Glutamatergic neuron (in vitro differentiated cells): ENCODE measurements around the gene STAMBPL1. TPM values are rescaled to one million over a fixed set of nuclear protein-coding genes. Genes with fewer than 3 reads are reported as not detected.

ENCODE experiments used
- DNase-seq: peaks from one replicate; pipeline ENCODE4 v3.0.0; 2022
- H3K27ac Mint-ChIP-seq: one replicate; pipeline ENCODE4 v1.8.0; 2020; ENCODE audit warnings: mild to moderate bottlenecking, mixed read lengths, inconsistent platforms; ENCODE audit not compliant: unreplicated experiment
- H3K27me3 Mint-ChIP-seq: one replicate; pipeline ENCODE4 v1.8.0; 2020; ENCODE audit warnings: mild to moderate bottlenecking, moderate library complexity, mixed read lengths, inconsistent platforms; ENCODE audit not compliant: unreplicated experiment
- H3K36me3 Mint-ChIP-seq: one replicate; pipeline ENCODE4 v1.8.0; 2020; ENCODE audit warnings: mild to moderate bottlenecking, mixed read lengths, inconsistent platforms; ENCODE audit not compliant: unreplicated experiment
- H3K4me1 Mint-ChIP-seq: one replicate; pipeline ENCODE4 v1.8.0; 2020; ENCODE audit warnings: mild to moderate bottlenecking, low read depth, mixed read lengths, inconsistent platforms; ENCODE audit not compliant: unreplicated experiment
- H3K4me3 Mint-ChIP-seq: one replicate; pipeline ENCODE4 v1.8.0; 2020; ENCODE audit warnings: mild to moderate bottlenecking, mixed read lengths, inconsistent platforms; ENCODE audit not compliant: unreplicated experiment
- H3K9me3 Mint-ChIP-seq: one replicate; pipeline ENCODE4 v1.8.0; 2020; ENCODE audit warnings: mild to moderate bottlenecking, moderate library complexity, mixed read lengths, inconsistent platforms; ENCODE audit not compliant: unreplicated experiment
- total RNA-seq: library from RNA; stranded (reverse); fragmentation: NEBNext Ultra II Directional; extraction: Animal tissue kit (Norgen Biotek cat#: 25700); gene quantifications from one replicate; pipeline ENCODE4 v1.2.1, GENCODE V29; 2021; ENCODE audit not compliant: unreplicated experiment
- TF ChIP-seq, protein P1 (sequence below): fragments of 200-600 bp; sonication (generic); IDR thresholded peaks from one replicate; pipeline ENCODE4 v1.5.0; 2021; ENCODE audit not compliant: partially characterized antibody, unreplicated experiment

The STAMBPL1 gene
- total RNA-seq, 1 donor from 2014 or later: 4.4 TPM

DNA sequence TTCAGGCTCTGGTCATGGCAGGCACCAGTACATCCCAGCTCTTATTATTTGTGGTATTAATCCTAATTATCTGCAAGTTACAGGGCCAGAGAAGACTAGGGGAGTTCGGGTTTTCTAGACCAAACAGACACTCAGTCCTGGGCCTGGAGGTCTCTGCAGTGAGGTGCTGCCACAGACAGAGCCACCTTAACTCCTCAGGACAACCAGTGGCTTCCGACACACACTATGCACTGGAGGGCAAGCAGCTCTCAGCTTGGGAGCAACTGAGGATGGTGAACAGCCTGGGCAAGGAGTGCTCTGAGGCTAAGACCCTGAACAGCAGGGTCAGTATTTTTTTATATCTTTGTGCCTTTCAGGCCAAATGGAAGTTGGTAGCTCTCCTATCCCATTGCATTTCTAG lies 53.5 kb downstream of the STAMBPL1 start:
- DNase-seq: no peak
- no peaks in the 10 kb centered on the region for H3K27me3 Mint-ChIP-seq
- no peak overlapping the region for H3K27ac Mint-ChIP-seq
- peaks cover 6% of the 10 kb centered on the region for H3K4me1 Mint-ChIP-seq
- no peak overlapping the region for H3K4me3 Mint-ChIP-seq
- TF ChIP-seq, protein P1, sequence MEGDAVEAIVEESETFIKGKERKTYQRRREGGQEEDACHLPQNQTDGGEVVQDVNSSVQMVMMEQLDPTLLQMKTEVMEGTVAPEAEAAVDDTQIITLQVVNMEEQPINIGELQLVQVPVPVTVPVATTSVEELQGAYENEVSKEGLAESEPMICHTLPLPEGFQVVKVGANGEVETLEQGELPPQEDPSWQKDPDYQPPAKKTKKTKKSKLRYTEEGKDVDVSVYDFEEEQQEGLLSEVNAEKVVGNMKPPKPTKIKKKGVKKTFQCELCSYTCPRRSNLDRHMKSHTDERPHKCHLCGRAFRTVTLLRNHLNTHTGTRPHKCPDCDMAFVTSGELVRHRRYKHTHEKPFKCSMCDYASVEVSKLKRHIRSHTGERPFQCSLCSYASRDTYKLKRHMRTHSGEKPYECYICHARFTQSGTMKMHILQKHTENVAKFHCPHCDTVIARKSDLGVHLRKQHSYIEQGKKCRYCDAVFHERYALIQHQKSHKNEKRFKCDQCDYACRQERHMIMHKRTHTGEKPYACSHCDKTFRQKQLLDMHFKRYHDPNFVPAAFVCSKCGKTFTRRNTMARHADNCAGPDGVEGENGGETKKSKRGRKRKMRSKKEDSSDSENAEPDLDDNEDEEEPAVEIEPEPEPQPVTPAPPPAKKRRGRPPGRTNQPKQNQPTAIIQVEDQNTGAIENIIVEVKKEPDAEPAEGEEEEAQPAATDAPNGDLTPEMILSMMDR: no peak
- H3K9me3 Mint-ChIP-seq: no peaks in the 10 kb centered on the region
- H3K36me3 Mint-ChIP-seq: no peaks in the 10 kb centered on the region

DNA sequence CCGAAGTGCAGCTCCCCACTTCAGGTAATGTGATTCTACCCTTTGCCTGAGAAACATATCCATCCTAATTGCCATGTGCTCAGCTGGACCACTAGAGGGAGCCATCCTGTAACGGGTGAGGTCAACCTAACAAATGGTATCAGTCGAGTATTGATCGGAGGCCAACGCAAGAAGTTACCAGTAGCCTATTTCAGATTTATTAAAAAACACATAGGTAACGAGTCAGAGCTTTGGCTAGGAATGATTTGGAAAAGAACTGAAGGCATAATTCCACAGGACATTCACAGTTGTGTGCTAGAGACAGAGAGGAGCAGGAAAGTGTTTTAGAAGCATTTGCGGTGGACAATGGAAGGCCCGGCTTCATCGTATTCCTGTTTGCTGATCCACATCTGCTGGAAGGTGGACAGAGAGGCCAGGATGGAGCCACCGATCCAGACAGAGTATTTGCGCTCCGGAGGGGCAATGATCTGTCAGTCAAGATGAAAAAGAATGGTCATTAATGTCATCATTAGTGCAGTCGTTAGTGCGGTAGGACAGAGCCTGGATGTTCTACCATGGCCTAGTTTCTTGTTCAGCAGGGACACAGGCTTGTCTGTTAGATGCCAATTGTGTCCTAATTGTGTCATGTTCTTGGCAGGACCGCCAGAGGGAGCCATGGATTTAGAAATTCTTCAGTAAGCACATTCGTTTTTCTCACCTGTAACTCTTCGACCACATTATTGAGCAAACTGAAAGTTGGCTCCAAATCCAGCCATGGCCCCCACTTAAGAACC lies 55.0 kb downstream of the STAMBPL1 start:
- no peaks in the 10 kb centered on the region for H3K27me3 Mint-ChIP-seq
- no peak overlapping the region for H3K27ac Mint-ChIP-seq
- TF ChIP-seq, protein P1: peak; percentile 83
- peaks cover 6% of the 10 kb centered on the region for H3K4me1 Mint-ChIP-seq
- no peaks in the 10 kb centered on the region for H3K36me3 Mint-ChIP-seq
- DNase-seq: peak; percentile 60
- no peak overlapping the region for H3K4me3 Mint-ChIP-seq
- no peaks in the 10 kb centered on the region for H3K9me3 Mint-ChIP-seq

DNA sequence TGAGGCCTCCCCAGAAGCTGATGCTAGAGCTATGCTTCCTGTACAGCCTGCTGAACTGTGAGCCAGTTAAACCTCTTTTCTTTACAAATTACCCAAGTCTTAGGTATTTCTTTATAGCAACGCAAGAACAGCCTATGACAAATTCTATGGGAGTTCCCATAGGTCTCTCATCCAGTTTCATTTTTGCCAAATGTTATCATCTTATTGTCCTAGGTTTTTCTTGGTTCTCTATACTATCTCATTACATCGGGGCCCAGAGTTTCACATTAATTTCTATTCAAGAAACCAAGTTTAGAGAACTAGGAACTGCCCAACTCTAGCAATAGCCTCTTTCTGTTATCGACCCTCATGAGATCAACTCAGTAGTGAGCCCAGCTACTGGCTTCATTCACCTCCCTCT lies 56.6 kb downstream of the STAMBPL1 start:
- peaks cover 6% of the 10 kb centered on the region for H3K4me1 Mint-ChIP-seq
- no peak overlapping the region for H3K27ac Mint-ChIP-seq
- no peak overlapping the region for H3K4me3 Mint-ChIP-seq
- no peak for DNase-seq
- H3K36me3 Mint-ChIP-seq: no peaks in the 10 kb centered on the region
- no peaks in the 10 kb centered on the region for H3K27me3 Mint-ChIP-seq
- TF ChIP-seq, protein P1: no peak
- H3K9me3 Mint-ChIP-seq: no peaks in the 10 kb centered on the region

DNA sequence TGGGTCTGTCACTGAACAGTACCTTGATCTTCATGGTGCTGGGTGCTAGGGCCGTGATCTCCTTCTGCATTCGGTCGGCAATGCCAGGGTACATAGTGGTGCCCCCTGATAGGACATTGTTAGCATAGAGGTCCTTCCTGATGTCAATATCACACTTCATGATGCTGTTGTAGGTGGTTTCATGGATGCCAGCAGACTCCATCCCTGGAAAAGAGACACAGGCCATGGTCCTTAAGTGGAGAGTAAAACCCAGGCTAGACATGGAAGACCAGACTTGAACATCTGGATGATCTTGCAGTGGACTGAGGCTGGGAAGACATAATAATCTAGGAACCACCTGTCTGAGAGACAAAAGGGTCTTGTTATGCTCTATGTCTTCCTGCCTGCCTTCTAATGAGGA lies 58.0 kb downstream of the STAMBPL1 start:
- no peaks in the 10 kb centered on the region for H3K36me3 Mint-ChIP-seq
- H3K9me3 Mint-ChIP-seq: no peaks in the 10 kb centered on the region
- TF ChIP-seq, protein P1: no peak
- no peaks in the 10 kb centered on the region for H3K27me3 Mint-ChIP-seq
- DNase-seq: no peak
- peaks cover 4% of the 10 kb centered on the region for H3K4me1 Mint-ChIP-seq
- no peak overlapping the region for H3K4me3 Mint-ChIP-seq
- no peak overlapping the region for H3K27ac Mint-ChIP-seq

DNA sequence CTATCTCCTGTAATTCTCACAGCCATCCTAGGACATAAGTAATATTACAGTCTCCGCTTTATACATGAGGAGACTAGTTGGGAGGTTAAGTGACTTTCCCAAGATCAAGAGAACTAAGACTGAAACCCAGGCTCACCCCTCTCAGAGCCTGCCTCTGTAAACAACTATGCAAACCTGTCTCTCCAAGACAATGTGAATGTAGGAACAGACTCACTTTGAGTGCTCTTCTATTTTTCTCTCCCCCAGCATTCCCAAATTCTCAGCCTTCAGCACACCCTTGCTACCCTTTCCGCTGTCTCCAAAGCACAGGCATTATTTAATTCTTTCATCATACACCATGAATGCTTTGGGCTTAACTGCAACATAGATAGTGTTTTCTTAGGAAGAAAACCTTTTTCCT lies 58.9 kb downstream of the STAMBPL1 start:
- no peak overlapping the region for H3K27ac Mint-ChIP-seq
- peaks cover 4% of the 10 kb centered on the region for H3K4me1 Mint-ChIP-seq
- TF ChIP-seq, protein P1: no peak
- no peak overlapping the region for H3K4me3 Mint-ChIP-seq
- H3K9me3 Mint-ChIP-seq: no peaks in the 10 kb centered on the region
- no peaks in the 10 kb centered on the region for H3K27me3 Mint-ChIP-seq
- DNase-seq: no peak
- H3K36me3 Mint-ChIP-seq: no peaks in the 10 kb centered on the region
